Right atrium auricular region (tissue), 2 donors: ENCODE measurements around the gene GSAP. TPM values are rescaled to one million over a fixed set of nuclear protein-coding genes. Genes with fewer than 3 reads are reported as not detected.
"Not testable (repeated sequence)": the region's sequence is repeated elsewhere in the genome, so short reads cannot be mapped to it uniquely, and the experiment has no call there.

Experiments used
- DNase-seq: peaks from one replicate; pipeline ENCODE4 v3.0.0-alpha.2; 2019; ENCODE audit warnings: low spot score
- H3K27ac ChIP-seq, 2 donors: fragments of 200-600 bp; sonication (generic); 1 replicate in 1 of 2; 2 replicates in 1 of 2; pipeline ENCODE4 v1.5.1; 2016 to 2019
- H3K27me3 ChIP-seq, 2 donors: fragments of 200-600 bp; sonication (generic); one replicate each; pipeline versions ENCODE4 v1.5.1 to v1.6.0; 2017 to 2019
- H3K36me3 ChIP-seq: fragments of 200-600 bp; sonication (generic); one replicate; pipeline ENCODE4 v1.5.1; 2016
- H3K4me1 ChIP-seq, 2 donors: fragments of 200-600 bp; sonication (generic); one replicate each; pipeline versions ENCODE4 v1.5.1 to v1.6.0; 2017 to 2019
- H3K4me3 ChIP-seq, 2 donors: fragments of 200-600 bp; sonication (generic); 1 replicate in 1 of 2; 2 replicates in 1 of 2; pipeline ENCODE4 v1.5.1; 2017 to 2019; ENCODE audit warnings: mild to moderate bottlenecking in 1 of 2, moderate library complexity in 1 of 2
- H3K9me3 ChIP-seq, 2 donors: fragments of 200-600 bp; sonication (generic); one replicate each; pipeline ENCODE4 v1.5.1; 2019
- total RNA-seq, 2 donors: library from RNA; depleted of rRNA; stranded (reverse); fragments of >200 nt; gene quantifications; one replicate each; pipeline ENCODE4 v1.1.0, GENCODE V29; 2016
- TF ChIP-seq, protein P1 (sequence below), 2 donors: fragments of 200-600 bp; sonication (generic); IDR thresholded peaks; one replicate each; pipeline ENCODE4 v1.5.1; 2019; ENCODE audit warnings: antibody characterized with exemption in 2 of 2

Gene GSAP
- 10 to 100 TPM in 1 of 2 donors, 1 to 10 TPM in 1; 6.4 to 13.5 TPM for total RNA-seq

DNA sequence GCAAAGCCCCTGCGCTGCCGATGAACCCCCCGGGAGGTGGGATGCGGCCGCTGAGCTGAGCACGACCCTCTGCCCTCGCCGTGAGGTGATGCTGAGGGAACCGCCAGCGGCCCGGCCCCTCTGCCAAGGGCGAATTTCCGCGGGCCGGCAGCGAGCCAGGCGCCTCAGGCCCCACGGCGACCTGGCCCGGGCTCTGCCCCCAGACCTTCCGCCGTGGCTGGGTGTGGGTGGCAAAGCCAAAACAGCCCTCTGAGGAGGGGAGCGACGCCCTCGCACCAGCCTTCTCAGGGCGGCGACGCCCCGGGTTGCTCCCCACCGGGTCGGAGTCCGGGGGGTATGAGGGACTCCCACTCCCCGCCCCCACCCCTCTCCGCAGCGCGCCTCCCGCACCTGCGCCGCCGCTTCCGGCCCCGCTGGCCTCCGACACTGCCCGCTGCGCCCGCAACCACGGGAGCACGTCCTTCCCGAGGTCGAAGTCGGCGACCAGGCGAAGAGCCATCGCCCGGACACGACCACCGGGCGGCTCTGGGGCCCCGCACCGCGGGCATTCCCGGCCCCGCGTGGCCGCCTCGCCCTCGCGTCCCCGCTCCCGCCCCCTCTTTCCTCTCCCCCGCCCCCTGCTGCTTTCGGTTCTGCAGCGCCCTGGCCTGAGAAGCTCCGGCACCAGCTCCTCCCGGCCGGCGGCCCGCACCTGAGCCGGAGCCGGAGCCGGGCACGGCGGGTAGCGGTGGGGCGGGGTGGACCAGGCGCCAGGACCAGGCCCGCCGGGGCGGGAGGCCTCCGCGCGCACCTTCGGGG, at the start of gene GSAP:
Gene GSAP (minus strand): TSS at position 527 of the 798 bp plus-strand sequence. CDS start 28 bp downstream, at position 499.
- H3K4me3 ChIP-seq = peak within 1 kb of the TSS; percentile 91 to 93

GRCh38 chr7:77465256-77465655, 49.1 kb upstream of the GSAP start:
- H3K4me1 ChIP-seq = no peaks in the 10 kb centered on the region
- TF ChIP-seq, protein P1, sequence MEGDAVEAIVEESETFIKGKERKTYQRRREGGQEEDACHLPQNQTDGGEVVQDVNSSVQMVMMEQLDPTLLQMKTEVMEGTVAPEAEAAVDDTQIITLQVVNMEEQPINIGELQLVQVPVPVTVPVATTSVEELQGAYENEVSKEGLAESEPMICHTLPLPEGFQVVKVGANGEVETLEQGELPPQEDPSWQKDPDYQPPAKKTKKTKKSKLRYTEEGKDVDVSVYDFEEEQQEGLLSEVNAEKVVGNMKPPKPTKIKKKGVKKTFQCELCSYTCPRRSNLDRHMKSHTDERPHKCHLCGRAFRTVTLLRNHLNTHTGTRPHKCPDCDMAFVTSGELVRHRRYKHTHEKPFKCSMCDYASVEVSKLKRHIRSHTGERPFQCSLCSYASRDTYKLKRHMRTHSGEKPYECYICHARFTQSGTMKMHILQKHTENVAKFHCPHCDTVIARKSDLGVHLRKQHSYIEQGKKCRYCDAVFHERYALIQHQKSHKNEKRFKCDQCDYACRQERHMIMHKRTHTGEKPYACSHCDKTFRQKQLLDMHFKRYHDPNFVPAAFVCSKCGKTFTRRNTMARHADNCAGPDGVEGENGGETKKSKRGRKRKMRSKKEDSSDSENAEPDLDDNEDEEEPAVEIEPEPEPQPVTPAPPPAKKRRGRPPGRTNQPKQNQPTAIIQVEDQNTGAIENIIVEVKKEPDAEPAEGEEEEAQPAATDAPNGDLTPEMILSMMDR (IDR thresholded peaks at IDR 0.05) = no peak
- H3K36me3 ChIP-seq = no peaks in the 10 kb centered on the region
- no peaks in the 10 kb centered on the region for H3K27me3 ChIP-seq
- no peaks in the 10 kb centered on the region for H3K9me3 ChIP-seq
- H3K4me3 ChIP-seq = no peak overlapping the region
- H3K27ac ChIP-seq = no peak overlapping the region
- no peak for DNase-seq

More for the DNA sequence above, at the start of gene GSAP:
- Histone ChIP-seq H3K27ac (peak within 1 kb of the TSS; percentile 90), H3K9me3 (no peaks in the 10 kb centered on the region), H3K36me3 (no peaks in the 10 kb centered on the region), H3K27me3 (no peaks in the 10 kb centered on the region), H3K4me1 (peaks cover 0 to 9% of the 10 kb centered on the region in 2 donors)
- TF ChIP-seq, protein P1 (IDR thresholded peaks at IDR 0.05) = peak in 1 of 2 donors; percentile 45
- no peak for DNase-seq

- no peak overlapping the region for H3K27ac ChIP-seq
- H3K4me3 ChIP-seq = no peak overlapping the region
- no peak for DNase-seq
- H3K36me3 ChIP-seq = no peaks in the 10 kb centered on the region
- no peaks in the 10 kb centered on the region for H3K9me3 ChIP-seq
- H3K4me1 ChIP-seq = no peaks in the 10 kb centered on the region
- TF ChIP-seq, protein P1 (IDR thresholded peaks at IDR 0.05) = no peak
- H3K27me3 ChIP-seq = no peaks in the 10 kb centered on the region
These were observed 48.4 kb upstream of the GSAP start for GRCh38 chr7:77464589-77464988.

DNA sequence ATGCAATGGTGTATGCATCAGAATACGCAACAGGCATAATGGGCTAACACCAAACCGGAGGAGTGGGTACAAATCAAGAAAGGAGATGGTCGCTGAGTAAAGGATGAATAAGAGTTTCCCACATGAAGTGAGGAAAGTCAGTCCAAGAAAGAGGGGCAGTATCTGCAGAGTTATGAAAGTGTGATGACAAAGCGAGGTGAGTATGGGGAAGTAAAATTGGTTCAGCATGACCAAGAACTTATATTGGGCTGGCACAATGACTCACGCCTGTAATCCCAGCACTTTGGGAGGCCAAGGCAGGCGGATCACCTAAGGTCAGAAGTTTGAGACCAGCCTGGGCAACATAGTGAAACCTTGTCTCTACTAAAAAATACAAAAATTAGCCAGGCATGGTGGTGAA, 47.5 kb upstream of the GSAP start:
- not testable (repeated sequence) for DNase-seq, H3K9me3 ChIP-seq, H3K4me3 ChIP-seq, H3K27me3 ChIP-seq, H3K27ac ChIP-seq, H3K4me1 ChIP-seq, H3K36me3 ChIP-seq

GRCh38 chr7:77461842-77462241, 45.7 kb upstream of the GSAP start:
- Histone ChIP-seq H3K4me1 (no peaks in the 10 kb centered on the region), H3K4me3 (no peak overlapping the region), H3K27ac (no peak overlapping the region), H3K36me3 (no peaks in the 10 kb centered on the region), H3K9me3 (no peaks in the 10 kb centered on the region), H3K27me3 (no peaks in the 10 kb centered on the region)
- TF ChIP-seq, protein P1 (IDR thresholded peaks at IDR 0.05) = no peak
- no peak for DNase-seq

DNA sequence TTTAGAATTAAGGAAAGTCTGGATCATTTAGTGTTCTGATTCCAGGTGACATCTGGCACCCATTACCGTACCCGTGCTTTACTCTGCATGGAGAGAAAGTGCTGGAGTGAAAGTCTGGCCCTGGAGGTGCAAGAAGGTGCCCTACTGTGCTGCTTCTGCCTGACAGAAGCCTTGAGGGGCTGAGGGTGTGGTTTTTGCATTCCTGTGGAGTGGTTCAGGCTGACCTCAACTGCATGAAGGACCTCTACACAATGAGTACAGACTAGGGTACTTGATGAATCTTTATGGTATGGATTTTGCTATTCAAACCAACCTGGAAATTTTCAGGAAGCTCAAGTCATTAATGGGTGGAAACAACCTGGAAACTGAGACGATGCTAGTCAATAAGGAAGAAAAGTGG, 45.1 kb upstream of the GSAP start:
- Histone ChIP-seq H3K27me3 (no peaks in the 10 kb centered on the region), H3K9me3 (no peaks in the 10 kb centered on the region), H3K27ac (no peak overlapping the region), H3K4me1 (no peaks in the 10 kb centered on the region), H3K36me3 (no peaks in the 10 kb centered on the region), H3K4me3 (no peak overlapping the region)
- TF ChIP-seq, protein P1 (IDR thresholded peaks at IDR 0.05) = no peak
- DNase-seq = no peak
